ENCODE results near the gene VBP1. TPM values are rescaled to one million over a fixed set of nuclear protein-coding genes. Genes with fewer than 3 reads are reported as not detected.
"Not testable (repeated sequence)": the region's sequence is repeated elsewhere in the genome, so short reads cannot be mapped to it uniquely, and the experiment has no call there.

Gene VBP1
- 30.7 TPM for total RNA-seq

- peak; percentile 100 for ATAC-seq
Observed at GRCh38 chrX:155216179-155216939, at the start of gene VBP1. Gene VBP1 (plus strand): TSS chrX:155216460. CDS start chrX:155216483, 23 bp downstream.

- ATAC-seq = no peak
Observed at GRCh38 chrX:155169881-155170280, 46.4 kb upstream of the VBP1 start.

DNA sequence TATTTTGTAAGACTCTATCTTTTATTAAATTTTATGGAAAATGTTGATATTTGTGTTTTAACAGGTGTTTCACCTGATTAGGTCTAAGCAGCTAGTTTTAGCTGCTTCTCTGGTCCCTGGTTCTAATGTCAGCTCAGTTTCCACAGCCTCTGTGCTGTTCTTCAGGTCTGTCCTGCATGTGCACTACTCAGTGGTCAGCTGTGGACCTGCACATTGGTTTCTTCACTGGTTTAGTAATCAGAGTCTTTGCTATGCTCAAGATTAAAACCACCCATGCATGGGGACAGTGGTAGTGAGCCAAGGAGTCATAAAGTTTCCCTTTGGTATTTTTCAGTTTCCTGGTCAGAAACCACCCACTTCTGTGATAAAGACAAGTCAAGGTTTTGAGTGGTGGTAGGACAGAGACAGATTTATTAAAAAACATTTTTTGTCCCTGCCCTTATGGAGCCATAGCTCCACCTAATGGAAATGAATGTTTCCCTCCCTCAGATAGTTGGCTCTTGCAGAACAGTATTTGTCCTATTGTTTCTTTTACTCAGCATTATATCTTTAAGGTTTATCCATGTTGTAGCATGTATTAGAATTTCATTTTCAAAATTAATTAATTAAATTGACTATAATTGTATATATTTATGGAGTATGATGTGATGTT is 36.8 kb upstream of the VBP1 start:
- no peak for ATAC-seq

DNA sequence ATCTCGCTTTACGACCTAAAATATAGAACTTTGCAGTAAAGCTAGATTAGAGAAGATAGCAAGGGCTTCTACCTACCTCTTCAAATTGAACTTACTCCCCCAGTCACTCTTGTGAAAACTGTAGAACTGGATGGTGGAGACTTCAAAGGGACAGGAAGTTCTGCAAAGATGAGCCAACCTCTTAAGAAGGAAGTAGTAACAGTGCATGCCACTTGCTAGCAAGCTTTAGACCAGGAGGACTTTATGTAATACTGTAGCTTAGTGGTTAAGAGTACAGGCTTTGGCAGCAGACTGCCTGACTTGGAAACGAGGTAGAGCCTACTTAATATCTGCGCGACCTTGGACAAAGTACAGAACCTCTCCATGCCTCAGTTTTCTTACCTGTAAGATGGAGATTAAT is 27.5 kb upstream of the VBP1 start:
- no peak for ATAC-seq

- ATAC-seq = no peak
Observed at GRCh38 chrX:155211208-155211607, 5.1 kb upstream of the VBP1 start.

GRCh38 chrX:155213731-155214130 is 2.5 kb upstream of the VBP1 start:
- no peak for ATAC-seq

DNA sequence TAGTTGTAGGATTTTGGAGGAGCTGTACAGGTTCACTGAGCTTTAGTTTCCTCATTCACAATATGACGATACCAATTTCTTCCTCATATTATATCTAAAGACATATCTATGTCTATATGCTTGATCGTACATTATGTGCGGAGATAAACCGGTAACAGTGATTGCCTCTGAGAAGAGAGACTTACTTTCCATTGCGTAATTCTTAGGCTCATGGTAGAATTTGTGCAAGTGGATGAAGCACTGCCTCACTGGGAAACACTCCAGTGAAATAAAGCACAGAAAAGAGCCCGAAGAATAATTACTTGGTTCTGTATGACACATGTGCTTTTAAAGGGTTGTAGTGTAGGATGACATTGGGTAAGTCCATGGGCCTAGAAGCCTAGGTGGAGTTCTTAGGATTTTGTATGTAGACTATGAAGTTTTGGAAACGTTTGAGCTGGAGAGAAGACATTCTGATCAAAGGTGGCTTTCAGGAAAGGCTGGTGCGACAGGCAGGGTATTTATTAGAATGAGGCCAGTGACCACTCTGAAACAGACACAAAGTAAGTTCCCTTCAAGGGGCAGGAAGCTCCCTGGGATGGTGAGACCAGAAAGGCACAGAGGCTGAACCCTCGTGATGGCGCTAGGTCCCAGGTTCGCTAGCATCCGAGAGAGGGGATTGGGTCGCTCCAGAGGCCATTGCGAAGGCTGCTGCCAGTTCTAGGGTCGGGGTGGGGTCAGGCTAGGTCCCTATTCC is 649 bp upstream of the VBP1 start:
- ATAC-seq = peak; percentile 38

GRCh38 chrX:155216940-155217440 is 730 bp downstream of the VBP1 start:
- no peak for ATAC-seq

- no peak for ATAC-seq
Observed at GRCh38 chrX:155218777-155219176, 2.5 kb downstream of the VBP1 start.

DNA sequence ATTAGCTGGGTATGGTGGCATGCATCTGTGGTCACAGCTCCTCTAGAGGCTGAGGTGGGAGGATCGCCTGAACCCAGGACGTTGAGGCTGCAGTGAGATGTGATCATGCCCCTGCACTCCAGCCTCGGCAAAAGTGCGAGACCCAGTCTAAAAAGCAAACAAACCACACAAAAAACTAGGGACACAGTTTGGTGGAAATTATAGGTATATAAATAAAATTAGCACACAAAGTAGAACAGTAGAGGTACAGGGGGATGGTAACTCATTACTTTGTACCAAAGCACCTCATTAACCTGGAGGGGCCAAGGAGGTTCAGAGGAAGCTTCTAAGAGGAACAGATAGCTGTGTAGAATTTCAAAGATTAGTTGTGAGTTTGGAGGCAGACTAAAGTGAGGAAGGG is 5.1 kb downstream of the VBP1 start:
- no peak for ATAC-seq

- ATAC-seq = not testable (repeated sequence)
Observed at GRCh38 chrX:155223746-155224145, 7.5 kb downstream of the VBP1 start.

DNA sequence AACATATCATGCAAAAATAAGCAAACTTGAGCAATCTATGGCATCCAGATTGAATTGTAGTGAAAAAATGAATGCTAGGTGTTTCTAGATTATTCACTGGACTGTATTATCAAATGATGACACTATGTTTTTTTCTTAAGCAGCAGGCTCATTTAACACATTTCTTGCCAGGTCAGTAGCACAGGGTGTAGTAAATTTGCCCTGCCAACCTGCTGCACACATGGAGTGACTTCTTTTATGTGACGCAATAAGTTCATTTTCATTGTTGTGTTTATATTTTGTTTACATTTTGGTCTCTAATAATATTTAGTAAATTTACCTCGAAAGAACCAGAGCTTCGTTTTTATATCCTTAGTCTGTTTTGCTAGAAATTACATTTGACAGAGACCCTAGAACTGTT is 9.5 kb downstream of the VBP1 start:
- no peak for ATAC-seq

- ATAC-seq = no peak
Observed at GRCh38 chrX:155231163-155231562, 14.9 kb downstream of the VBP1 start.

GRCh38 chrX:155235891-155236290 is 19.6 kb downstream of the VBP1 start:
- no peak for ATAC-seq

DNA sequence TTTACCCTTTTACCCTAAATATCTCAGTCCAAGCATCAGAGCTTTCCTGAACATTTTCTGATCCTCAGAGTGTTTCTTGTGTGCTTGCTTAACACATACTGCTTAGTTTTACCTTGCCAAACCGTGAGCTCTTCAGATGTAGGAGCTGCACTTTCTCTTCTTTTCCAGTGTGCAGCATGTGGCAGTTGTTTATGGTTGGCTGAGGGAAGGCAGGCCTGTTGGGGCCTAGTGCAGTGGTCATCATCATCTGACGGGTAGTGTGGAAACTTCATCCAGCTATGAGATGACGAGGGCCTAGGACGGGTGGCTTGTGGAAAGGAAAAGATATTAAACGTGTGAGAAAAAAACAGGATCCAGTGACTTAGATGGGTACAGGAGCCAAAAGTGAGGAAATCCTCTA is 21.5 kb downstream of the VBP1 start:
- no peak for ATAC-seq

DNA sequence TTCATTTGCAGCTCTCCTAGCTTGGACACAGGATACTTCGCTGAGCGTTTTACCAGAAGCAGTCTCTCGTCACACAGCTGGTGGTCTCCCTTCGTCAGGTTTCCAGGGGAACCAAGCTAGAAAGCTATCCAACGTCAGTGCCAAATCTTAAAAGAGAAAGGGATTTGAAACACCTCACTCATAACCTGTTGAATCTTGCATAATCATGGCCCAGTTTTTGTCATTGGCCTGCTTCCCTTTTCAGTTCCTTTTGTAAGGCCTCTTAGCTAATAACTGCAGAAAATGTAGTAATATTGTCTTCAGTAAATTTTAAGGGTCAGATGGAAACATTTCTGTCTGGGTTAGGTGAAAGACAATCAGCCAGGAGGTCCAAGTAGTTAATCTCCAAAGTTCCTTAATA is 26.0 kb downstream of the VBP1 start:
- no peak for ATAC-seq

- ATAC-seq = no peak
Observed at GRCh38 chrX:155246748-155247147, 30.5 kb downstream of the VBP1 start.

- no peak for ATAC-seq
Observed at GRCh38 chrX:155247497-155247896, 31.2 kb downstream of the VBP1 start.

DNA sequence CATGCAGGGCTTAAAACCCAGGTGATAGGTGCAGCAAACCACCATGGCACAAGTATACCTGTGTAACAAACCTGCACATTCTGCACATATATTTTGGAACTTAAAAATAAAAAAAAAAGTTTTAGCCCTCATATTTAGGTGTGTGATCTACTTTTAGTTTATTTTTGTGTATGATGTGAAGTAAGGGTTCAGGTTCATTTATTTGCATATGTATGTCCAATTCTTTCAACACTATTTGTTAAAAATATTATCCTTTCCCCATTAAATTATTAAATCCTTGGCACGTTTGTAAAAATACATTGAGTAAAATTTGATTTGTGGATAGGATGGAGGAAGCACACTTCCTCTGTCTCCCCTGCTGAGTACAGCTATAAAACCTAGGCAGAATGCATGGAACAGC is 35.1 kb downstream of the VBP1 start:
- ATAC-seq = no peak

DNA sequence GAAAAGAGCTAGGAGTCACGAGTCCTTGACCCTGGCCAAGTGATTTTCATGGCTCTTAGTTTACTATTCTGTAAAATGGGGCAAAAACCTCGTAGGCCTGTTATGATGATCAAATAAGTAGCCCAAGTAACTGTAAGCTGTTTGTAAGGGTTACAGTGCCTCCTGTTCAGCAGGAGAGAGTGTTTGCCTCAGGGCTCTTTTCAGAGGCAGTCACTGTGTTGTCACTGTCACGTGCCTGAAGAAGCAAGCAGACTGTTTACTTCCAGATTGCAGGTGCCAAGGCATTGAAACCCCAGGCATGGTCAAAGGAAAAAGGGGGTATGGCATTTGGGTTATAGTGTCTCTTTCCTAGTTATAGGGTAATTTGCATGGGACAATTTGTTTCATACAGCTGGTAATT is 43.5 kb downstream of the VBP1 start:
- ATAC-seq = no peak

DNA sequence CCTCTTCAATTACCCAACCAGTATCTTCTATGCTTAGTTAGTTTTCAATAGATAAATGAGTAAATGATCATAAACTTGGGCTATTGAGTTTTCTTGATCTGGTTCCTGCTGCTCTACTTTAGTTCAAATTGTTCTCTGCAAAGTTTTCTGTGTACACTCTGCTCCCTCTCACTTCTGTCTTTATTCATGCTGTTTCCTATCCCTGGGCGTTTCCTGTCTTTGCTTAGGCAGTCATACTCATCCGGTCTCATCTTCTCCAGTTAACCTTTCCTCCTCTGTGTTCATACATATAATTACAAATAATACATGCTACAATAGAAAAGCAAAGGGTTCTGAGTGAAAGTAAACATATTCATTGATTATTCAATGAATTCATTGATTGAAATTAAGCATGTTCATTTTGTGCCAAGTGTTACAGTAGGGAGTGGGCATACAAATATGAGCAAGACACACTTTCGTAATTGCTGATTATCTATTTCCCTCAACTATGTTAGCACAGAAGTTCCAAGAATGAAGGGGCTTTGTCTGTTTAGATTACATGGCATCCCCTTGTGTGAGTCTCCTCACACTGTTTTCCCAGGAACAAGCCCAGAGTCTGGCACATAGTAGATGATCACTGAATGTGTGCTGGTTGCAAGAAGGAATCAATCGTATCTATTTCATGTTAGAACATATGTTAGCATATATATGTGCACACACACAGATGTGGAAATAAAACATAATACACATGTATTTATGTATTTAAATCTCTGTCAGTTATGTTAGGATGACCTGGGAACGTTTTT is 46.9 kb downstream of the VBP1 start:
- no peak for ATAC-seq

- peak; percentile 75 for ATAC-seq
Observed at GRCh38 chrX:155263854-155264628, 47.8 kb downstream of the VBP1 start, which contains the start of gene RAB39B. Gene RAB39B (minus strand): TSS chrX:155264491. CDS start chrX:155264288, 203 bp downstream.

All from esophagus mucosa (tissue), 1 donor.